NCI-H1417 treated with DMSO at 0.1 percent for 48 hours (cell line): ENCODE results near the gene SPHK2.

ENCODE experiments used
- DNase-seq: peaks from one replicate; lab custom pipeline; 2025; lab: John Stamatoyannopoulos, UW

SPHK2 gene

DNA sequence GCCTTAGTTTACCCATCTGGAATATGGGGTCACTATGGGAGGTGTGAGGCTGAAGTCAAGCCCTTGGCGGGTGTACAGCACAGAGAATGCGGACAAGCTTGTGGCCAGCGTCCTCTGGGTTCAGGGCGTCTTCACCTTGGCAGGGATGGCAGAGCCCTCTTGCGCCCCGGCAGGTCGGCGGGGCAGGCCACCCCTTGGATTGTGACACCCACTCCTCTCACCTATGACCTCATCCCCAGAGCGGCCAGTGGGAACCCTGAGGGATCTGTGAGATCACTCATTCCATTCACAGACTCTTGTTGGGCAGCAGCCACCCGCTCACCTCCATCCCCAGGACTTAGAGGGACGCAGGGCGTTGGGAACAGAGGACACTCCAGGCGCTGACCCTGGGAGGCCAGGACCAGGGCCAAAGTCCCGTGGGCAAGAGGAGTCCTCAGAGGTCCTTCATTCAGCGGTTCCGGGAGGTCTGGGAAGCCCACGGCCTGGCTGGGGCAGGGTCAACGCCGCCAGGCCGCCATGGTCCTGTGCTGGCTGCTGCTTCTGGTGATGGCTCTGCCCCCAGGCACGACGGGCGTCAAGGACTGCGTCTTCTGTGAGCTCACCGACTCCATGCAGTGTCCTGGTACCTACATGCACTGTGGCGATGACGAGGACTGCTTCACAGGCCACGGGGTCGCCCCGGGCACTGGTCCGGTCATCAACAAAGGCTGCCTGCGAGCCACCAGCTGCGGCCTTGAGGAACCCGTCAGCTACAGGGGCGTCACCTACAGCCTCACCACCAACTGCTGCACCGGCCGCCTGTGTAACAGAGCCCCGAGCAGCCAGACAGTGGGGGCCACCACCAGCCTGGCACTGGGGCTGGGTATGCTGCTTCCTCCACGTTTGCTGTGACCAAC, 12.6 kb upstream of the SPHK2 start, which contains the start of gene SPACA4:
Gene SPACA4 (plus strand): TSS at position 280 of the 896 bp plus-strand sequence. CDS start 237 bp downstream, at position 517.
- DNase-seq, result no peak

DNA sequence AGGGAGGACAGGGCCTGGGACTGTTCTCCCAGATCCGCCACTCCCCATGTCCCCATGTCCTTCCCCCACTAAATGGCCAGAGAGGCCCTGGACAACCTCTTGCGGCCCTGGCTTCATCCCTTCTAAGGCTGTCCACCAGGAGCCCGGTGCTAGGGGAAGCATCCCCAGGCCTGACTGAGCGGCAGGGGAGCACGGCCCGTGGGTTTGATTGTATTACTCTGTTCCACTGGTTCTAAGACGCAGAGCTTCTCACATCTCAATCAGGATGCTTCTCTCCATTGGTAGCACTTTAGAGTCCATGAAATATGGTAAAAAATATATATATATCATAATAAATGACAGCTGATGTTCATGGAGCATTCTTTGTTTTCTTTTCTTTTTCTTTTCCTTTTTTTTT, 11.9 kb upstream of the SPHK2 start:
- DNase-seq, result no peak

DNA sequence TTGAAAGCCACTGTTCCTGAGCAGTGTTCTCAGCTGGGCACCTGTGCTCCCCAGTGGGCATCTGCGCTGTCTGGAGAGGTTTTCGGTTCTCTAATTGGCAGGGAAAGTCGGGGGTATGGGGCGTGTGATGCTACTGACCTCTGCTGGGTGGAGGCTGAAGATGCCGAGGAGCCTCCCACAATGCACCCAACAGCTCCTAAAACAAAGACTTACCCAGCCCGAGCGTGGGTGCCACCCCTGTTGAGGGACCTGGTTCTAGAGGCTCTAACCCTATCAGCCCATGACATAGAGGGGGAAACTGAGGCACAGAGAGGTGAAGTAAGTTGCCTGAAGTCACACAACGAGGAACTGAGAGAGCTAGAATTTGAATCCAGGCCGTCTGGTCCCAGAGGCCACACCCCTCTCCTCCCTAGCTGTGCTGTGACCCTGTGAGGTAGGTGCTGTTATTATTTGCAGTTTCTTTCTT, 10.5 kb upstream of the SPHK2 start:
- no peak for DNase-seq

DNA sequence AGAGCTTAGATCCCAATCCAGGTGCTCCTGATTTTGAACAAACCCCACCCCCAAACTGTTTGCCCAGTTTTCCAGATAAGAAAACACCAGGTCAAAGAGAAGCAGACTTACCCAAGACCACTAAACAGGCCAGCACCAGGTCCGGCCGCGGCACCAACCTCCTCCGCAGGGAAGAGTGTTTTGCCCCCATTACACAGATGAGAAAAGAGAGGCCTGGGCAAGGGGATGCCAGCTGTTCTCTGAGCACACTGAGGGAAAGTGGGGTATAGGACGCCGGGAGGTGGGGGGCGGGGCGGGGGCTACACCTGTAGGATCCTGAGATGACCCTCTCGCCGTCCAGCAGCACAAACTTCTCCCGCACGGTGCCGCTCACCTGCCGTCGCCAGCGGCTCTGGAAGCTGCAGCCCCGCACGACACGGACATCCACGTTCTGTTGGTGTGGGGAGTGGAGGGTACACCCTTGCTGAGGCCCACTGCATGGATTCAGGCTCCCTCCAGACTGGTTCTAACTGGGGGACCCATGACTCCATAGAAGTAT, 9.7 kb upstream of the SPHK2 start:
- DNase-seq, result no peak

DNA sequence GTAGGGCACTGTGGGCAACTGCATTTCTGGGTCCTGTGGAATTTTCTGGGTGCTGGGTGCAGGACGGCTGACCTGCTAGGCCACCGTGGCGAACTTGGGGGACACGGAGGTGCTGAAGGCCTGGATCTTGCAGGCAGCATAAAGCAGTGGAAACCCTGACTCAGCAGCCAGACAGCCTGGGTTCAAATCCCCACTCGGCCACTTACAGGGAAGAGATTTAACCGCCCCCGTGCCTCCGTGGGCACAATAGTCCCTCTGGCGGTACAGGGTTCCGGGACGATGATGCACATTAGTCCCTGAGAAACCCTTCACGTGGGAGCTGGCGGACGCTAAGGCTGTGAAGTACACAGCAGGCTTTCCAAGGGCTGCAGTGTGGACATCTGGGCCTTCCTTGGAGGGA, 7.4 kb upstream of the SPHK2 start:
- no peak for DNase-seq

DNA sequence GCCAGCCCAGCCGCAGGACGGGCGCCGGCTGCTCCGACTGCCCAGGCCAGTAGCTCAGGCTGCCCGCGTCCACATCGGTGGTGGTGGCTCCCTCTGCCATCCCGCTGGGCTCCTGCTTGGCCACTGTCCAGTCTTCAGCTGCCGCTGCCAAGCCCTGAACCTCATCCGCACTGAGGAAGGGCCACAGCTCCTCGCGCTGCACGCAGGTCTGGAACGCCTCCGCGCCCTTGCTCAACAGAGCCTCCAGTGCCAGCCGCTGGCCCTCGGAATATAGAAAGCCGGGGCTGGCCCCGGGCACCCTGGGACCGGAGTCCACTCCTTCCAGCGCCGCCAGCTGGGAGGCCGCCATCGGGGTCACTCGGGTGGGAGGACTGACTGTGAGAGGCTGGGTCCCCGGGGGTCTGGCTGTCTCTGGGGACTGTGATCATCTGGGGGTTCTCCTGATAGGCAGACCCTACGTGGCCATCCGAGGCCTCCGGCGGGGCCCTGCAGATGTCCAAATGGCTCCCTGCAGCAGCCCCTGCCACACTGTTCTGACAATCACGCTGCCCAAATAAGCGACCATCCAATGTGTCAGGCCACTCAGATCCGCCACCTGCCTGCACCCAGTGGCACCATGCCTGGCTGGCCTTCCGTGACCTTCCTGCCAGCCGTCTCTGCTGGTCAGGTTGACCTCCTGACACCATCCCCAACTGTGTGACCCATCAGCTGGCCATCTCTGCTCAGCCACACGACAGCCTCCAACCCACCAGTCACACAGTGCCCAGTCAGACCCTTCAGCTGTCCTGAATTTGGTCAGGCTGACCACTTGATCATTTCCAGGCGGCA, 6.1 kb upstream of the SPHK2 start:
- DNase-seq, result no peak

DNA sequence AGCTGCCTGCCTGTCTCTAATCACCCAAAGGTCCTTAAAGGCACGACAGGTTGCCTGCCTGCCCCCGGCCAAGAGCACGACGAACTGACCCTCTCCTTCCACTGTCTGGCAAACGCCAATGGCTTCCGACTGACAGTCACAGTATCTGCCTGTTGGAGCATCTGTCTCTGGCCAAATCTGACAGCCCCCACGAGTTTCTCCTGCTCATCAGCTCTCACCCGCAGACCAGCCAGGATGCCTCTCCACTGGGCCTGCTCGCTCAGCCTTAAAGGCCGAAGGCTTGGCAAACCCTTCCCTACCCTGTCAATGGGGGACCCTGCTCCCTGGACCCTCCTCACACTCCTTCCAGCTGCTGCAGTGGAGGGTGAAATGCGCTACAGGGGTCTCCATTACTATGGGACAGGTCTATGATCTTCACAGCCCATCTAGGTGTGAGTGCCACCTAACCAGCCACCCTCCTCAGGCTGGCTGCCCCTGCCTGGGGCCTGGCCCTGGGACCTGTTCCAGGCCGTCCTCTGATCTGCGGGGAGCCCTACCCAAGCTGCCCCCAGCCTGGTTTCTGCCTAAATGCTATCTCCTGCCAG, 5.4 kb upstream of the SPHK2 start:
- no peak for DNase-seq

DNA sequence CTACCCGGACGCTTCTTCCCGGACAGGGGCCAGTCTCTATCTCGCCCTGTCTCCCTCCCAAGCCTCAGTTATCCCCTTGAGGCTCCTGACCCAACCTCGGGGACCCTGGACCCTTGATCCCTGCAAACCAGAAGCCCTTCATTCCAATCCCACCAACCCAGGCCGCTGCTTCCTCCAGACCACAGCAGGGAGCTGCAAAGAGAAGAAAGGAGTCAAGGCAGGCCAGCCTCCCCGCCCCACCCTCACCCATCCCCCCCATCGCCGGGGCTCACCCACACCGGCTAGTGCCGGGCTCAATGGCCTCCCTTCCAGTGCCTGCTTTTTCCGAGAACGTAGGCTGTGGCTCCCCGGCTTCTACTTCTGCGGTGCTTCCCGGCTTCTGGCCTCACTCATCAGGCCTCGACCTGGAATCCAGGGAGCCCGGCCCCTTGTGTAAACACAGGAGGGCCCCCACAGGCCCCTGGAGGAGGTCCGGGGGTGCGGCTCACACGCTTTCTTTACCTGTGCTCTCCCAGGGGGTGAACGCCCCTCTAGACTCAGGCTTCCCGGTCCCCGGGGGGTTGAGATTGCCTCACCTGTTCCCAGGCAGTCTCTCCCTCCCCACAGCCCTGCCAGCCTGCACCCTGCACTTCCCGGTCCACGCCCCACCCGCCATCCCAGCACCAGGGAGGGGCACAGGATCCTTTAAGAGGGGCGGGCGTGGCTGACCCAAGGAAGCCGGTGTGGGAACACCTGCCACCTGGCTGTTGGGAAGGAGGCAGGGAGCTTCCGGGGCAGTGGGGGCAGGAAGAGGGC, 4.7 kb upstream of the SPHK2 start, which contains the start of gene FAM83E:
Gene FAM83E (minus strand): TSS at position 641 of the 795 bp plus-strand sequence. CDS start 1,704 bp downstream, outside the sequence.
- no peak for DNase-seq

DNA sequence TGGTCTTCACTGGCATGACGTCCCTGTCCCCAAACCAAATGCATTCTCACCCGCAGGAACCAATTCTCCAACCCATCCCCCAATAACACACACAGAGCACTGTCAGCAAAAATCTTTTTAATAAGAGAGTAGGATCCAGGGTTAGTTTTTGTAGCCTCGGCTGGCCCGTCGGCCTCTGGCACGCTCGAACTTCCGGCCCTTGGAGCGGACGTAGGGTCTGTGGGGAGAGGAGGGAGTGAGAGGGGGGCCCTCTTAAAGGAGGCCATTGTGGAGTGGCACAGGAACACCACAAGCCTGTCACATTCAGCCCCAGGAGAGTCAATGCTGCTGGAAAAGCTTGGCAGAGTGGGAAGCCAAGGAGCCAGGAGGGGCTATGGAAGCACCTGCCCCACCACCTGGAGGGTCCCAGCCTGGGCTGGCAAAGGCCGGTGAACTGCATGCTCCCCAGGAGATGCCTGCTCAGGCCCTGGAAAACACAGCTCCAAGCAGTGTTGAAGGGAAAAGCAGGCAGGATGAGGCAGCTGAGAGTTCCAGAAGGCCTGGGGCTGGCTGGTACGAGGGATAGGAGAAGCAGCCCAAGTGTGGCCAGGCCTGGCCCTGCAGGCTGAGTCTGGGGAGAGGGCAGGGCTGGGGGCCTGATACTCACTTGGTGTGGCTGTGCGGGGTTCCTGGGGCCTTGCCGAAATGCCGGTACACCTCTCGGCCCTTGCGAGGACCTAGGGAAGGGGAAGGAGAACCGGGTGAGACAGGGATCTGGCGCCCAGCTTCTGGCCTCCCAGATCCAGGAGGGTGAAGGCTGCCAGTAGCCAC, 3.9 kb upstream of the SPHK2 start:
- no peak for DNase-seq

DNA sequence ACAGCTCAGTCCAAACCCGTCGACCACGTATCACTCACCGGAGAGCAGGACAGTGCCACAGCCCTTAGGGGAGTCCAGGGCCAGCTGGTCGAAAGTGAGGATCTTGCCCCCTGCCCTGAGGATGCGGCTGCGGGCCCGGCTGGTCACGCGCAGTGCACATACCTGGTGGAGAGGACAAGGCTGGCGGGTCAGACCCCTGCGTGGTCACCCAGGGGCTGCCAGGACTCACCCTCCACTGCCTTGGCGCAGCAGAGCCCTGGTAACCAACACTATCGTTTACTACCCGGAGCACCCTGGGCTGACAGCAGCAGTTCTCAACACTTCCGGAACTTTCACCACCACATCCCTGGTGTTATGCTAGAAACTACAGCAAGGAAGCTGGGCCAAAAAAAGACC, 3.3 kb upstream of the SPHK2 start:
- DNase-seq, result no peak

DNA sequence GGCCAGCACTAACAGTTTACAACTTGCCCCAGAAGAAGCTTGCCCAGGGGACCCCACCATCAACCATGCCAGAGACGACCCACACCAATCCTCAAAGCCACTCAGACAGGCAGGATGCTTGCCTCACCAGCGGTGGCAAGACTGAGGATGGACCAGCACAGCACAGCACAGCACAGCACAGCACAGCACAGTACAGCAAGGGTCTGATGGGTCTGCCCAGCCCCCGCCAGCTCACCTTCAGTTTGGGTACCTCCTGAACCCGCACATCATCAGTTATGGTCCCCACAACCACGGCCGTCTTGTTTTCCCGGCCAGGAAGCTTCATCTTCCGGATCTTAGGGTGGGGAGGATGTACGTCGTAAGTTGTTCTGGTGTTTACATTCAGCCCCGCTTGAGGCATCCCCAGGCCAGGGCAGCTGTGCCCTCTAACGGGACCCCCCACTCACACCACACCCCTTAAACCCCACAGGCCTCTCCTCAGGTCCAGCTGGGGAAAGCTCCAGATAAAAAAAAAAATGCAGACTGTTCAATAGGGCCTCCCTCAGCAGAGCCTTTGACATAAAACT, 2.7 kb upstream of the SPHK2 start:
- DNase-seq, result no peak

DNA sequence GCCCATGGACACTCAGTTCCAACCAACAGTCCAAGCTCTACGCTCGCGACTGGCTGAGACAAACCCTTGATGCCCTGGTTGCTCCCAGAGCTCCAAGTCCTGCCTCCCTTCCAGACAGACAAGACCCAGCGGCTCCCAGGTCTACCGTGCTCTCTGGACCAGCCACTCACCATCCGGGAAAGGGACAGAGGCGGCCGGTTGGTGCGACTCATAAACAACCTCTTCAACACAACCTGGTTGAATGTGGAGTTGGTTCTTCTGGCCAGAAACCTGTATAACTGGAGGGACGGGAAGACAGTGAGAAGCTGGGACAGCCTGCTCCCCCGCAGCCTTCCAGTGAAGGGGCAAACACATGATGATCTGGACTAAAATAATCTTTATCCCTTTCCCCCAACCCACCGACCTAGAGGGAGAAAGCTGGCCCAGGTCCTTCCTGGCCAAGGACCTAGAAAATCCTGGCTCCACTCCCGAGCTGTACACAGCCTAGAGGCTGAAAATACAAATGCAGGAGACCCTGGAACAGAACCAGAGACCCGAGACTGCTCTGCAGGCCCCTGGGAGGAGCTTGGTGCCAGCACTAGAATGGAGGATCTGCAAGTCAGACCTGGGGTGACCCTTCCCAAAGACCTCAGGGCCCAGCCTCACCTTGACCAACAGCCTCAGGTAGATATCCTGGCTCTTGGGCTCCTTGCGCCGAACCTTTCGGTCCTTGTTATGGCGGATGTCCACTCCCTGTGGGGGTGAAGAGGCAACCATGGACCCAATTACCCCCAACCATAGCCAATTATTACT, 2.0 kb upstream of the SPHK2 start:
- DNase-seq, result no peak

DNA sequence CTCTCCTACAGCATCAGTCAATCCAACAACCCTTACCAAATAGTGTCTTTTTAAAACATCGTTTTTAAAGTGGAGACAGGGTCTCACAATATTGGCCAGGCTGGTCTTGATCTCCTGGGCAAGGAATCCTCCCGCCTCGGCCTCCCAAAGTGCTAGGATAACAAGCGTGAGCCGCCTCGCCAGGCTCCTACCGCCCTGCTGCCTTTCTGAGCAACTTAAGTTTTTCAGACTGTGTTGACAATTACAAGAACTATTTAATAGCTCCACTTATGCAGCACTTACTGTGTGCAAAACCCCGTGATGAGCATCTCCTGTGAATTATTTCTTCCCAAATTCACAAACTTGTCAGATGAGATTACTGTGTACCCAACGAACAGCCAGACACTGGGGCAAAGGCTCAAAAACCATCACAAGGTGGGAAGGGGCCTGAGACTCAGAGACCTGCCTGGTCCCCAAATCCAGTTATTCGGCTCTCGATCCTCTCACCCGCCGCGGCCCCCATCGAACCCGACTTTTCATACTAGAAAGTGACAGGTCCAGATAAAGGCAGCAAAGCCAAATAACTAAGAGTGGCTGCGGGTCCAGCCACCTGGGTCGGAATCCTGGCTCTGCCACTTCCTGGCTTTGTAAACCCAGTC, 909 bp upstream of the SPHK2 start:
- DNase-seq, result no peak

DNA sequence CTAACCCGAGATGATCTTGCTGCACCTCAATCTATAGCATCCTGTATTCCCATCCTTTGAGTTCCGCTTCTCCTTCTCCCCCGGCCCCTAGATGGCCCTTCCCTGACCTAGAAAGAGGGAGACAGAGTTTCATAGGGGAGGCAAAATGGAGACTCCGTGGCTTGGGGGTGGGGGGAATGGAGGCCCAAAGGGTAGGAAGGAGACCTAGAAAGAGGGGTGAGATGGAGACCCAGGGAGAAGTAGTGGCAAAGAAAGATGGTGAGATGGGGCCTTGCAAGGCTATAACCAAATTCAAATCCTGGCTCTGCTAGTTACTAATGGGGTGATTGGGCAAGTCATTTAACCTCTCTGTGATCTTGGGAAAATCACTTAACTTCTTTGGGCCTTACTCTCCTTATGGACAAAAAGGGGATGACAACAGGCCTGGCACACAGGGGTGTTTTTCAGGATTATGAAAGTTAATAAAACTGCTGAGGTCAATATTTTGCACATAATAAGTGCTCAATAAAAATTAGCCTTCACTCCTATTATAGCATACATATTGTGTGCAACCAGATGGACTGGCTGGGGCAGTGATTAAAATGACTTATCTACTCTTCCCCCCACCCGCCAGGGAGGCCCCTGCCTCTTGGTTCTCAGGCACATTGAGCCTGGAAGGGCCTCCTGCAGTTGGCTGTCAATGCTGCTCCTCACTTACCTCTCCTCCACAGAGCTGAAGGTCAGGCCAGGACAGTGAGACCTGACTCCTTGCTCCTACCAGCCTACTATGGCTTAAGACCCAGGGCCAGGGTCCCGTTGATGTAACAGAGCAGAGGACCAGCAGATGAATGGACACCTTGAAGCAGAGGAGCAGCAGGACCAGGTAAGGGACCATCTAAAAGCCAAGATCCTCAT, 633 bp downstream of the SPHK2 start:
- DNase-seq, result no peak

DNA sequence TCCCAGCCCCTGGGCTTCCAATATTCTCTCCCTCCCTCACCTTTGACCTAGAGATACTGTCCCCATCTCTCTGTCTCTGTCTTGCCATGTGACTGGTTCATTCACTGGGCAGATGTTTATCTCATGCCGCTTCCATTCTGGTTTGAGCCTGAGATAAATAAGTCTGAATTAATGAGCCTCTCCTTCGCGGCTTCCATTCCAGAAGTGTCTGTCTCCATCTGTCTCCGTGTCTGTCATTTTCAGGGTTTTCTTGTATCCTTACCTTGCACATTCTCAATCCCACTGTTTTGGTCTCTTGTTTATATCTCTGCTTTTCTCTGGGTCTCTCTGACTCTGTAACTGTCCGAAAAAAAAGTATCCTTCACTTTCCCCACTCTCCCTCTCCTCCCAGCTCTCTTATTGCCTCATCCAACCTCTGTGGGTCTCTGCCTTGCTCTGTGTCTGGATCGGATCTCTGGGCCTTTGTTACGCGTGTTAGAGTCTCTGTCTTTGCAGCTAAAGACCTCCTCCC, 4.3 kb downstream of the SPHK2 start:
- no peak for DNase-seq

DNA sequence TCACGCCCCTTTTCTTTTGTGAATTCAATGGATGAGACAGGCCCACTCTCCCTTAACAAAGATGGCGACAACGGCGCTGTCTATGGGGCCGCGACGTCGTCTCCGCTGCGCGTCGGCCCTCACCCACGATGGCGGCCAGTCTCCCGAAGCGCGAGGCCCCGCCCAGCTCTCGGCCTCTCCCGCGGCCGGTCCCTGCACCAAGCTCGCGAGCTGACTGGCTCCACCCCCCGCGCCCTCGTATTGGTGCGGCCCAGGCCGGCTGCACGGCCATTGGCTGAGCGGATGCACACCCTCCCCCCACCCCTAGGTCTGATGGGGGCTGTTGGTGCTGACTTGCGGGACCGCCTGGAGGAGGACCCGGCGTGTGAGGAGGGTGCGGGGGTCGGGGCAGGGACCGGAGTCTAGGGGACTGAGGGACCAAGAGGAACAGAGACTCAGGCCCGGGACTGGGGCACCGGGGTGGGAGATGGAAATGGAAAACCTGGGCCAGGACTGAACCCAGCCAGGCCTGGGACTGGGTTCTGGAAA, 4.8 kb downstream of the SPHK2 start:
- DNase-seq, result peak; percentile 73
